Suppressor macrophage (primary cell): ENCODE data around the gene FAM3B.

Experiments
- DNase-seq, 4 experiments: peaks; one replicate each; pipeline ENCODE4 v3.0.0-alpha.2; 2020 to 2022

Gene FAM3B

DNA sequence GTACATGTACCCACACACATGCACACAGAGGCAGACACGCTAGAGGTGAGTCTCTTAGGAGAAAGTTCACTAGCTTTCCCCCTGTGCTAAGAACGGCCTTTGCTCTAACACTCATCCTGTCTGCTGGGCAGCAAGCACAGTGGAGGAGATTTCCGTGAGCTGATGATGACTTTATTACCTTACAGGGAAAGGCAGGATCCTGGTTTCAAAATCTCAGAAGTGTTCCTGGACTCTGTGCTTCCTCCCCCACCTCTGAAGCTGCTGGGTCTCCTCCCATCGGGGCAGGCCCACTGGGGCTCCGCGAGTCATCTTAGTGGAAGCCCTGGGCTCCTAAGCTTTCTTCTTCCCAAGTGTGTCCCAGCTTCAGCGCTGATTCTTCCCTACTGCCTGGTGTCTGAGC is 2.7 kb downstream of the FAM3B start:
- no peak for DNase-seq

DNA sequence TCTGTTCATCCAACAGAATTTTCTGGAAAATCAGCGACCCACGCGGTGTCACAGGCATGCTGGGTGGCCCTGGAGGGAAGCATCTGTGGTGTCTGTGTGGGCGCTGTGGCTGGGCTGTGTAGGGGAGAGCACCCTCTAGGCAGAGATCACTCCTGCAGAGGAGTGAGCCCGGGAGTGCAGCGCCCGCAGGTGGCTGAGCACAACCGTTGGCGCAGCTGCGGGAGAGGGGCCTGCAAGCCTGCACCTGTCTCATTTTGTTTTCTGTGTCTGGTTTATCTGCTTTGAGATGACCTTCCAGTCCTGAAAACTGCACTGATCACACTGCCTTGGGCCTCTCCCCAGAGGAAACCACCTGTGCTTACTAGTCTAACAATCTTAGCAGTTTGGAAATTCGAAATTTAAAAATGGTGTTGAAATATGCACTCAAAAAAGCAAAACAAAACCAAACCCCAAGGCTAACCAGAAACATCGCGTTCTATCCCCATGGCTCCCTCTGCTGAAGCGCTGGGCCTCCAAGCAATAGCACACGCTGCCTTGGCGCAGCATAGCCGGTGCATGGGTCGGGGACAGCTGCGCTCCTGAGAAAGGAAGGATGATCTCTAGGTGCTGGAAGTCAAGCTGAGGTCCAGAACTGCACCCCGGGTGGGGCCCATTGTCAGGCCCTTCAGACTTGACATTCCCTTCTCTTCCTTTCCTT is 4.8 kb downstream of the FAM3B start:
- DNase-seq: no peak

DNA sequence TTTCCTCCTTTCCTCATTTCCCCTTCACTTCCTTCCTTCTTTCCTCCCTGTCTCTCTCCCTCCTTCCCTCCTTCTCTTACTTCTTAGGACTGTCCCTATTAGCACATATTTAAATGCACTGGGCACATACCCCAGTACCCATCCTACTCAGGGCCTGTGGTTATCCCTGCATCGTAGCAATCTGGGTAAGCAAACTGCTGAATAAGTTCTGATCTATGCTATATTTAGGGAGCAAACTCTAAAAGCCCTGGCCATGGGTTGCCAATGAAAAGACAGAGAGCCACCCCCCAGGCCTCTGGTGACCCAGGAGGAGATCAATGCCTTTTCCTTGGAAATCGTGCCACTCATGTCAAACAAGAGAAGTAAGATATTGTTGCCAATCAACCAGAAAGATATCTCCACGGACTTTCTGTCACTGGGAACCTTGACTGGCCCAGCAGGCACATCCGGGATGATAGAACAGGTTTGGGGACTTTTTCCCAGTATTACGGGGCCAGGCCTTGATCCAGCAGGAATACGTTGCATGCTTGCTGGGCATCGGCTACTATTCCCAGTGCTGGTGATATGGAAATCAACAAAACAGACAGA is 5.4 kb downstream of the FAM3B start:
- no peak for DNase-seq

DNA sequence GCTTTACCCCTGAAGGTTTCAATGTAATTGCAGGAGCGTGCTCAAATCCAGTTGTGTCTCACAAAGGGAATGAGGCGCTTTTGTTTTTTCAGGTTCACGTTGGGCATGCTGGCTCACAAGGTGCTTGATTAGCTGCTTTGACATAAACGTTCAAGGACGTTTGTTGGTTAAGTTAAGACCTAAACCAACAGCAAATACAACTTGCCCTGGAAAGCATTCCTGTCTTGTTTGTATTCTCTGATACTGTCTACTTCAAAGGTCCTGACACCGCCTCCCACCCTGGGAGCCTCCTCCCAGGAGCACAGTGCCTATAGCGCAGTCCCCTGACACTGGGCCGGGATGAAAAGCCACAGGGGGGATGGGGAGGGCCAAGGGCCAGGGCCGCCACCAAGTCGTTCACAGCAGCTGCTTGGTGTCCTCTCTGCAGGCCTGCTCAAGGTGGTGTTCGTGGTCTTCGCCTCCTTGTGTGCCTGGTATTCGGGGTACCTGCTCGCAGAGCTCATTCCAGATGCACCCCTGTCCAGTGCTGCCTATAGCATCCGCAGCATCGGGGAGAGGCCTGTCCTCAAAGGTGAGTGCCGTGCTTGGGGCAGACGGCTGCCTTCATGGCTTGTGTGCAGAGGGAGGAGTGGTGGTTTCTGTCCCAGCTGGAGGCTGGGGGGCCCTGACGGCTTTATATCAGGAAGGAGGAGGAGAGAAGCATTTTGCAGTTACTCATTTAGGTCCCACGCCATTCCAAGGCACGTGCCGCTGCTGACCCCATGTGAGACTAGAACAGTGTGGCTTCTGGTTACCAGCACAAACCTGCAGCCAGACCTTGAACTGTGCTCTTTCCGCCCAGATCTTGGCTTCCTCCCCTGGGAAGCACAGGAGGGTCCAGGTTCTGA is 6.1 kb downstream of the FAM3B start:
- no peak for DNase-seq

DNA sequence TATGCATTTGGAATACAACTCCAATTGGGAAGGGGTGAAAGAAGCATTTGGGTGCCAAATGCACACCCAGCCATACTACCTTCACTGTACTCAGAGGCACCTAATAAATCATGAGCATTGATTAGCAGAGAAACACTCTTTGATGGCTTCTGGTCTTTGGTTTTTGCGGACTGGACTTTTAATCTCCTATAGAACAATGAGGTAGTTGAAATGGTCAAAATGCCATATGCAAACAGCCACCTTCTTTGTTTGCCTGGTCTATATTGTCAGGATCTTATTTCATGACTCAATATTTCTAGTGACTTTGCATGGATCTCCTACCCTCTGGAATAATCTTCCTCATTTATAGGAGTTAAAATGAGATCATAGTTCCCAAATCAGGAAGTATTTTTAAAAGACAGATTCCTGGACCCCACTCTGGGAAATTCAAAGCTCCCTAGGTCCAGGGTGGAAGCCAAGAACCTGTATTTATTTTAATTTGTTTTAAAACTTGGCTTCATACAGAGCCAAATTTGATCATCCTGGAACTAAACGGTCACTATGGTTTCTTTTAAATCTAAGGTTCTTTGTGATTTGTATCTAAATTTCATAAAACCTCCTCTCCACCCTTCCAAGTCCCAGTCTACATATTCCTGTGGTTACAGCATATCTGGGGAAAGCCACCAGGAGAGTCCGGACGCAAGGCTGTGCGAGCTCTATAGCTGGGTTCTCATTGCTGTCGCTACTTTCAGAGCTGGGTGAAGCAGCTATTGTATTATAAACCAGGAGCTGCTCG is 8.7 kb downstream of the FAM3B start:
- no peak for DNase-seq

DNA sequence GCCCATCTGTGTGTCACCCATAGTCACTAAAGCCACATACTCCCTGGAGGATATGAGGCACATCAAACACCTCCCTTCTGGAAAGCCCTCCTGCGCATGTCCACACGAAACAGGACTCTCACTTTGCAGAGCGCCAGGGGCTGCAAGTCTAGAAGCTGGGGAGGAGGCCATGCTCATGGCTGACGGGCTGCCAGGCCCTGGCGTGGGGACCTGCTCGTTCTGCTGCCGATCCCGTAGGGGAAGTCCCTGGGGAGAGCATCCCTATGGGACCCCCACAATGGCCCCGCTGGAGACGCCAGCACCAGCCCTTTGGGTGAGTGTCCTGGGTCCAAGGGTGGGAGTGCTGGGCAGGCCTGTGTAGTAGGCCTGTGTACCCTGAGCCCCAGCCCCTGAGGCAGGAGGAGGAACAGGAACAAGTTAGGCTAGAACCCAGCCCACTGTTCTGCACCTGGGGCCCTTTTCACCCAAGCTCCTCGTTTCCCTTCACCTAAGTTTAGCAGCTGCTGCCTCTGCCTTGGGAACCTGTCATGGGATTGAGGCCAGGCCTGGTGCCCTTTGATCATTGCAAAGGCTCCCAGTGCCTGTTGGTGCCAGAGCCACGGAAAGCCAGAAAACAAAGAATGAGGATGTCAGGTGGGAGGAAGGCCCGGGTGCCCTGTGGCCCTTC is 9.9 kb downstream of the FAM3B start:
- DNase-seq: no peak

DNA sequence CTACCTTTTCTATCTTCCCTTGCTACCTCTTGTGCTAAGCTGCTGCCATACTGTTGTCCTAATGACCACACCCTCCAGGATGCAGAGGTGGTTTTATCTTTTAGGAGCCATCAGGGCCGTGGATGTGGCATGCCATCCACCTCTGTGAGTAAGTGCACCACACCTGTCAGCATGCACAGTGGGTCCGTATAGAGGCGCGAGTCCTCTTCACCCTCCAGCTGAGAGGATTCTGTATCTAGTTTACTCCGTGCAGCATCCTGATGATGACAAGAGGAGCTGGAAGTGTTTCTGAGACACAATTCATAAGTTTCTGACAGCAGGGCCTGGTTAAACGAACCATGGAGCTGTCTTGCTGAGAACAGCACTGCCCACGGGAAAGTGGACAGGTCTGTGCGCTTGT is 11.2 kb downstream of the FAM3B start:
- no peak for DNase-seq

DNA sequence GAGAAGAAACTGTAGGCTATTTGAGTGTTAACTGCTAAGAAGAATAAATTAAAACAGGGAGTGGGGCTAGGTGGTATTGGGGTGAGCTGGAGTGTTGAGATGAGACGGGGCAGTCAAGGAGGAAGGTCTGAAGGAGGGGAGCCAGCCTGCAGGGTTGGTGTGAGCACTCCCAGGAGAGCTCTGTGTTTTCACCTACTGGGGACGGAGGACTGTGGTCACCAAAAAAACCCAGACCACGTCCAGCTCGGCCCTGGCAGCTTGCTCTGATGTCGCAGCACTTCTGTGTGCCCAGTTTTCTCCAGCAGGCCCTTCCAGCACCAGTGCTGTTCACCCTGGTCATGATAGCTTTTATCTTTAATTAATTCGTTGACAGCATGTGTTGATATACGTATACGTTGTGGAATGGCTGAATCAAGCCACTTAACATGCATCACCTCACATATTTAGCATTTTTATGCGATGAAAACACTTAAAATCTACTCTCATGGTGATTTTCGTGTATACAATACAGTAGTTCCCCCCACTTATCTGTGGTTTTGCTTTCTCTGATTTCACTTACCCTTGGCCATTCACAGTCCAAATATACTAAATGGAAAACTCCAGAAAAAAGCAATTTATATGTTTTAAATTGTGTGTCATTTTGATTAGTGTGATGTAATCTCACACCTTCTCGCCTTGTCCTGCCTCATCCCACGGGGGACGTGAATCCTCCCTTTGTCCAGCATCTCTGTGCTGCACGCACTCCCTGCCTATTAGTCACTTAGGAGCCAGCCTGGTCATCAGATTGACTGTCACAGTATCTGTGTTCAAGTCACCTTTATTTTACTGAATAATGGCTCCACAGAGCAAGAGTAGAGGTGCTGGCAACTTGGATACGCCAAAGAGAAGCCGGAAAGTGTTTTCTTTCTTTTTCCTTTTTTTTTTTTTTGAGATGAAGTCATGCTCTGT is 12.3 kb downstream of the FAM3B start:
- DNase-seq: no peak

DNA sequence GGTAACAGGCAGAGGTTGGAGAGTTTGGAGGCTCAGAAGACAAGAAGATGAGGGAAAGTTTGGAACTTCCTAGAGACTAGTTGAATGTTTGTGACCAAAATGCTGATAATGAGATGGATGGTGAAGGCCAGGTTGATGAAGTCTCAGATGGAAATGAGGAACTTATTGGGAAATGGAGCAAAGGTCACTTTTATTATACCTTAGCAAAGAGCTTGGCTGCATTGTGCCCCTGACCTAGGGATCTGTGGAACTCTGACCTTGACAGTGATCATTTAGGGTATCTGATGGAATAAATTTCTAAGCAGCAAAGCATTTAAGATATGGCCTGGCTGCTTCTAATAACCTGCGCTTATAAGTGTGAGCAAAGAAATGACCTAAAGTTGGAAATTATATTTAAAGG is 17.2 kb downstream of the FAM3B start:
- DNase-seq: no peak

DNA sequence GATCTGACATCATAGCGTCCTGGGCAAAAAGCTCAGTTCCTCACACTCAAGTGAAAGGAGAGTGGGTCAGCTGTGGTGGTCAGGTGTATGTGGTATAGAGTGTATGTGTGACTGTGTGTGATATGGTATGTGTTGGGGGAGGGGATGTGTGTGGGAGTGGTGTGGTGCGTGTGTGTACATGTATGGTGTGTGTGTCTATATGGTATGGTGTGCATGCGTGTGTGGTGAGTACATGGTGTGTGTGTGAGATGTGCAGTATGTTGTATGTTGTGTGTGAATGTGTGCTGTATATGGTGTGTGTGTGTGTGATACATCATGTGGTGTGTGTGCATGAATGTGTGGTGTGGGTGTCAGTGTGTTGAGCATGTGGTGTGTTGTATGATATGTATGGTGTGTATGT is 20.9 kb downstream of the FAM3B start:
- no peak for DNase-seq

DNA sequence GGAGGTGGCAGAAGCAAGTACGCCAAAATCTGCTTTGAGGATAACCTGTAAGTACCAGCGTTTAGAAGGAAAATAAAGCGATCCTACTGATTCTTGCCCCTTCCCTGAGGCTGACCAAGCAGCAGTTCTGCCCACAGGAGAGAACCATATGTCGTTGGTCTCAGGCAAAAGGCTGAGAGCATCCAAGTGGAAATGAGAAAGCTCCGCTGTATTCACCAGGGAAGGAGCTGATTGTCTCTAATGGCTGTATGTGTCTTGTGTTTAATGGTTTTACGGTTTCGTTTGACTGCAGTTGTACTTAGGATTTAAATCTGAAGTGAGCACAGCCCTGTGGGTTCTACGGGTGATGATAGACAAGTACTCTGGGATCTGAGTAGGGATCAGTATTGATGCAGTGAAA is 21.9 kb downstream of the FAM3B start:
- no peak for DNase-seq

DNA sequence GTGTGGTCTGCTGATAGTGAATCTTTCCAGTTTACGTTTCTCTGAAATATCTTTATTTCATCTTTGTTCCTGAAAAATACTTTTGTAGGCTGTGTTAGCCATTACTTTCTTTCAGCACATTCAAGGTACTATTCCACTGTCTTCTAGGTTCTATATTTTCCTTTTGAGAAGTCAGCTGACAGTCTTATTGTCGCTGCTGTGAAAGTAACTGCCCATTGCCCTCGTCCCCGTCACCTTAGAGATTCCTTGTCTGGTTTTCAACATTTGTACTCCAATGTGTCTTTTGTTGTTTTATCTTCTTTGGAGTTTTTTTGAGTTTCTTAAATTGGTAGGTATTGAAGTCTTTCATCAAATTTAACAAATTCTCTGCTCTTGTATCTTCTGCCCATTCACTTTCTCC is 25.4 kb downstream of the FAM3B start:
- no peak for DNase-seq

DNA sequence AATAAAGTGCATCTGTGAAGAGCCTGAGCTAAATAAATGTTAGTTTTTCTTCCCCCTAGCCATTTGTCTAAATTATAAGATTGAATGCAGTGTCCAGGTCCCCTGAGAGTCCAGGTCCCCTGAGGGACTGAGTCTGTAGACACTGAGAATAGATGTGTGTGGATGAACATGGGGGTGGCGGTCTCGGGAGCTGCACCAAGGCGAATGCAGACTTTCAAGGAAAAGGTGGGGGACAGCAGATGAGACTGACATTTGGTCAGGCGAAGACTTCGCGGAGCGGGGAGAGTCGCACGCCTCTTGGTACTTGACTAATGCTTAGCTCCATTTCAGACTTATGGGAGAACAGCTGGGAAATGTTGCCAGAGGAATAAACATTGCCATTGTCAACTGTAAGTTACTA is 27.5 kb downstream of the FAM3B start:
- DNase-seq: no peak

DNA sequence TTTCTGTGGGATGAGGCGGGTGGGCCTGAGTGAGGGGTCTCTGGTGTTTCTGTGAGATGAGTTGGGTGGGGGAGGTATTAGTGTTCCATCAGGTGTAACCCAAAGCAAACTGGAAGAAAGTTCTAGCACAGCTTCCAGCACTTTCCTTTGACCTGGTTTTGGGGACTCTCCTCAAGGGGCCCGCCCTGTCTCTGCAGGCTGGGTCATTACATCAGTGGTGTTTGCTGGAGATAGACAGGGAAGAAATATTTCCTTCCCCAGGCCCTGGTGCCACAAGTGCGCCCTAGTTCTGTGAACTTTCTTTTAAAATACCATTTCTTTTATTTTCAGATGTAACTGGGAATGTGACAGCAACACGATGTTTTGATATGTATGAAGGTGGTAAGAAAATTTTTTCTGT is 28.8 kb downstream of the FAM3B start:
- no peak for DNase-seq

DNA sequence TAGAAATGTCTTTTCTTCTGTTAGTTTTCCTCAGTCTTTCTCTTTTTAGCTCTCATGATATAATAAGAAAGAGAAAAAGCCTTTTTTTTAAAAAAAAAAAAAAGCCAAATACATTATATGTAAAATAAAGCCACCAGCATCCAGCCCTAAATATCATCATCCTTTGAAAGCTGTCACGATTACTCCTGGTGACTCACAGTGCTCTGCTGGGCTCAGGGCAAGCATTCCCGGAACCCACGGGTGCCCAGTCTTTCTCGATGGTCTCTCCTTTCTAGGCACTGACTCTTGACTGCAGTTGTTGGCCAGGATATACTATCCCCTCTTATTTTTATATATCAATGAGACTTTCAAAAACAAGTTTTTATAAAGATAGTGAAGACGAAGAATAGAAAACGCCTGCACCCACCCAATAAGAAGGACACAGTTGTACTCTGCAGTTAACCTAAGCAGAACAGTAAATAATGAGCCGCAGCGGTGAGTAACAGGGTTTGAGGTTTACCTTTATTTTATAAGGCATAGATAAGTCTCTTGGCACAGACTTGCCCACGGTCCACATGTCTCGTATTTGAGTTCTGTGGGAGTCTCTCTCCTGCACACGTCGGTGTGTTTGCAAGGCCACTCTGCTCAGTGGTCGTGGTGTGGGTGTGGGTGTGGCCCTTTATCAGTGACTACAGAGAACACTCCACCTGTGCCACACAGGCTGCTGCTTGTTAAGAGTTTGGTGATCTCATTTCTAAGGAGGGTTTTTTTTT is 29.5 kb downstream of the FAM3B start:
- DNase-seq: no peak

DNA sequence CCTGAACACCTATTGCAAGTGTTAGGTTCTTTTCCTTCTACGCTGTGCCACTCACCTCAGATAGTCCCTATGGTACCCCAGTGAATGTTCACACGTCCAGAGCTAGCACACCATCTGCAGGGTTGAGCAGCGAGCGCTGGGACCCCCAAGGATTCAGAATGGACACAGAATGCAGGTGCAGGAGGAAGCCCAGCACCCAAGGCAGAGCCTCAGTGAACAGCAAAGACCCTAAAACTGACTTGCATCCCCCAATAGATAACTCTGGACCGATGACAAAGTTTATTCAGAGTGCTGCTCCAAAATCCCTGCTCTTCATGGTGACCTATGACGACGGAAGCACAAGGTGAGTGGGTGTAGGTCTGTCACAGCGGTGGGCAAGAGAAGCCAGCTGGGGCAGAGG is 30.2 kb downstream of the FAM3B start:
- DNase-seq: no peak

DNA sequence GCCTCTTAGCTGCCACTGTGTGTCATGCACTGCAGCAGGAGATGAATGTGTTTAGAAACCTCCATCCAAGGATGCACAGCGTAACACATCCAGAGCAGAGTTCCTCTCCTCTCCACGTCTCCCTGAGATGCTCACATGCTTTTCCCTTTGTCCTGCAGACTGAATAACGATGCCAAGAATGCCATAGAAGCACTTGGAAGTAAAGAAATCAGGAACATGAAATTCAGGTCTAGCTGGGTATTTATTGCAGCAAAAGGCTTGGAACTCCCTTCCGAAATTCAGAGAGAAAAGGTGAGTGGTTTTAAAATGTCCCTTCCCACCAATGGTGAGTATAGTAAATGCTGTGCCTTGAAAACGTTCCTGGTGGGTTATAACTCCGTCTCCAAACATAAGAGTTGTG is 31.8 kb downstream of the FAM3B start:
- DNase-seq: no peak

DNA sequence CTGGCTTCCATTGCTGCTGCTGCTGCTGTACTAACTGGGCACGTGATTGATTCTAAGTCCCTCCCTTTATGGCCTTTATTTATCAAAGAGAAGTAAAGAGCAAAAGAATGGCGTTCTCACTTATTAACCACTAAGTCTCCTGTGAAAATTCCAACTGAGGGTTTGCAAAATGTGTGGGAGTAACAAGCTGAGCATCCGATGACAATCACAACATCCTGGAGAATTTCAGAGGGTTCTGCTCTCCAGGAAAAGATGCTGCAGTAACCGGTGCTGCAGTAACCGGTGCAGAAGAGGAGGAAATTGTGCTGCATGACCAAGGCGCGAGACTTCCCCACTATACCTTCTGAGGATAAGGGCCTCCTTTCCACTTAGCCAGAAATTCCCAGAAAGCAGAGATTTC is 32.5 kb downstream of the FAM3B start:
- no peak for DNase-seq

DNA sequence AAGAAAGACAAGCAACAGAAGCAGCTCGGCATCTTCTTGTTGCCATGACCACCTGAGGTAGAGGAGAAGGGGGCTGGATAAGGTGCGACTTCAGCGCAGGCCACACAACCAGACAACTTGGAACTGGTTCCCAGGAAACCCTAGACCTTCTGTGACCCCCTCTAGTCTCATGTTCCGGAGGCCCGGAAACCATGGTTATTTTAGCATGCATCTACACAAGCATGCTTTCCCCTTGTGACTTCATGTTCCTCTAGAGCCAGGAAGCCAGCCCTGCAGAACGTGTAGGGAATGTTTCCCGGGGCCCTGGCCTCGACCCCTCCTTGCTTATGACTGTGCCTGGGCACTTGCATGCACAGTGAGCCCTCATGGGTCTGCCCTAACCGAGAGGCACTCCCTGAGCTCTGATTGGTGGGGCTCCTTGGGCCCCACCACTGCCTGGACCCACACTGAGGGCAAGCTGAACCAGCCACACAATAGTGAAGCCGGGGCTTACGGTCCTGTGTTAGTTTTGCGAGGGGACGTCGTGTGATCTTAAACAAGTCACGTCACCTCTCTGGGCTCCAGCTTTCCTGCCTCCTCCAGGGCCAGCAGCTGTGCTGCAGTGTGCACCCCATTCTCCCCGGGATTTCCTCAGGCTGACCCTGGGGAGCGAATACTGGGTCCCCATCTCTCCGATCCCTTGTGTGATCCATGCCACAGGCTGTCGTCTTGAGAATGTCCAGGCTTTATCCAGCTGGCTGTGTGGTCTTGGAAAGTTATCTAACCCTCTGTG is 33.2 kb downstream of the FAM3B start:
- DNase-seq: no peak
